ENCODE data around the gene CCNG1.
"Not testable (repeated sequence)": the region's sequence is repeated elsewhere in the genome, so short reads cannot be mapped to it uniquely, and the experiment has no call there.

Gene CCNG1

GRCh38 chr5:163437309-163438182 lies at the start of gene CCNG1:
TSS of gene CCNG1 (plus strand) at chr5:163437595. CDS start at chr5:163439257, 1,662 bp downstream.
- peak; percentile 89 for DNase-seq (ENCODE audit: low read depth, low spot score)

GRCh38 chr5:163395792-163396191 lies 41.6 kb upstream of the CCNG1 start:
- DNase-seq (ENCODE audit: low read depth, low spot score): no peak

GRCh38 chr5:163396818-163397340 lies 40.5 kb upstream of the CCNG1 start:
- DNase-seq (ENCODE audit: low read depth, low spot score): not testable (repeated sequence)

- DNase-seq (ENCODE audit: low read depth, low spot score): no peak
These were observed 40.0 kb upstream of the CCNG1 start for GRCh38 chr5:163397354-163397753.

DNA sequence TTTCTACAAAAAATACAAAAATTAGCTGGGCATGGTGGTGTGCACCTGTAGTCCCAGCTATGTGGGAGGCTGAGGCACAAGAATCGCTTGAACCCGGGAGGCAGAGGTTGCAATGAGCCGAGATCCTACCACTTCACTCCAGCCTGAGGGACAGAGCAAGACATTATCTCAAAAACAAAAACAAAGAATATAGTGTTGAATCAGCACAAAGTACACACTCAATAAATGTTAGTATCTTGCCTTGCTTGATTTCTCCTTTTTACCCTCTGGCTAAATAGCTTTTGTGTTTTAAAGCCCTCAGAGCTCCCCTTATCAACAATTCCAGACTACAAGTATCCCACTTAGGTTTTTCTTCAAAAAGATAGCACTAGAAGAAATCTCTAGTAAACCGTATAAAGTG lies 37.5 kb upstream of the CCNG1 start:
- no peak for DNase-seq (ENCODE audit: low read depth, low spot score)

DNA sequence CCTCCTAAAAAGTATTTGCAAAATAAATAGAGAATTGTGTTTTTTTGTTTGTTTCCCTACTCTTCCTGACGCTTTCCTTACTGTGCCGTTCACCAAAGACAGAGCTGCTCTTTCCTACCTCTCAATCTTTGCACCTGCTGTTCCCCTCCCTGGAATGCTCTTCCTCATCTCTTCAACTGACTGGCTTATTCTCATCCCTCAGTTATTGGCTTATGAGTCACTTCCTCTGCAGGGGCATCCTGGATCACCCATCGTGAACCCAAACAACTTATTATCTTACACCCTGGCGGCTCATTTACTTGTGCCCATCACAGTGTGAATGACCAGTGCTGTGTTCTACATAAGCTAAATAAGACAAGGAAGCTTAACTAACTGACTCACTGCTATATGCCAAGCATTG lies 36.1 kb upstream of the CCNG1 start:
- no peak for DNase-seq (ENCODE audit: low read depth, low spot score)

DNA sequence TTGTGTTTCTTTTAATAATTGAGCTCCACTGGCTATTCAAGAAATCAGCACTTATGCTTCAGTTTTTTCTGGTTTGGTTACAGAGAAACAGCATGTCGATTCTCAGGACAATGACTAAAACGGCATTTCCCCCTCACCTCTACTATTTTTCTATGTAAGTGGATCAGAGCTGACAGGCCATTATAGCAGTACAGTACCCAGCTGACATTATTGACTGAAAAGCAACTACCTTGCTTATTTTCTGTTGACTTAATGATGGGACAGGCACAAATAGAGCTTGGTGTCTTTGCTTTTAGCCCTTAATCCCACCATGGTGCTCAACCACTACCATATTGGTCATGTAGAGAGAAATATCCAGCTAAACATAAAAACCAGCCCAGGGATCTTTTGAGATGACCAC lies 35.4 kb upstream of the CCNG1 start:
- DNase-seq (ENCODE audit: low read depth, low spot score): no peak

- DNase-seq (ENCODE audit: low read depth, low spot score): no peak
These were observed 32.8 kb upstream of the CCNG1 start for GRCh38 chr5:163404364-163405173.

GRCh38 chr5:163407034-163407655 lies 30.2 kb upstream of the CCNG1 start:
- no peak for DNase-seq (ENCODE audit: low read depth, low spot score)

DNA sequence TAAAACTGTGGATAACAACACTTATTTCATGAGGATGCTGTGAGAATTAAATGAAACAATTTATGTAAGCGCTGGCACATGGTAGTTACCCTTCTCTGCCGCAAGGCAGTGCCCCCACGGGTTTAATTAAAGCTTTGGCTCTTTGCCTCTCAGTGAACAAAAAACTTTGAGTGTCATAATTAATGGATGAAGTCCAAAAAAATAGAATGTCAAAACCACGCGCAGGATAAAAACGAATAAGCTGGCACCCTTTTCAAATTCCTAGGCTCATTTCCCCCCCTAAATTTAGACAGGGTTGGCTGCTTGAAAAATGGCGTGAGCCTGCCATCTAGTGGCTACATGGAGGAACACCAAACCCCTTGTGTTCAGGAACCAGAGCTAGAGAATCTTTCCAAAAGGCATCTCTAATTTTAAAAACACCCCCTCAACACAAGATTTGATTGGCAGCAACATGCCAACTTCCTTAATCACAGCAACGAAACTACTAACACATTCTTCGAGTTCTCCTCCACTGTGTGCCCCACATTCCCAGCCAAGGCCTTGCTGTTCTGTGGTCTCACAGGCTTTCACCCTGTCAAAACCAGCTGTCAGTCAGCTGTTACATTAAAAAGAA lies 29.0 kb upstream of the CCNG1 start:
- DNase-seq (ENCODE audit: low read depth, low spot score): no peak

- DNase-seq (ENCODE audit: low read depth, low spot score): no peak
These were observed 28.0 kb upstream of the CCNG1 start for GRCh38 chr5:163409384-163409783.

GRCh38 chr5:163410505-163410904 lies 26.9 kb upstream of the CCNG1 start:
- DNase-seq (ENCODE audit: low read depth, low spot score): no peak

DNA sequence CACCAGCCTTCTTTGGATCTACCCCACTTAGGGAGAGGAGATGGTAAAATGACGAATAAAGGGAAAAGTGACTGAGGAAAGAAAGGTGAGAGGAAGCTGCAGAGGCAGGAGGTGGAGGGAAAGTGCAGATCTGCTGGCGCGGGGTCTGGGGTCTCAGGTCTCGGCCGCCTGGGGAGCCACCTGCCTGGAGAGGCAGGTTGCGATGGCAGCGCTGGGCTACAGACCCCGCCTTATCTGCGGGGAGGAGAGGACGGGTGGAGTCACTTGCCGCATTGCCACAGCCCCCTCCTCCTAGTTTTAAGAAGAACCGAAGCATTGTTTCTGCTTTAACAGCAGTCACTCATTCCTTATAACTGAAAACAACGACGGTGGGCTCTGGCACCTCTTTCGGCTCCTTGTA lies 21.7 kb upstream of the CCNG1 start:
- not testable (repeated sequence) for DNase-seq (ENCODE audit: low read depth, low spot score)

DNA sequence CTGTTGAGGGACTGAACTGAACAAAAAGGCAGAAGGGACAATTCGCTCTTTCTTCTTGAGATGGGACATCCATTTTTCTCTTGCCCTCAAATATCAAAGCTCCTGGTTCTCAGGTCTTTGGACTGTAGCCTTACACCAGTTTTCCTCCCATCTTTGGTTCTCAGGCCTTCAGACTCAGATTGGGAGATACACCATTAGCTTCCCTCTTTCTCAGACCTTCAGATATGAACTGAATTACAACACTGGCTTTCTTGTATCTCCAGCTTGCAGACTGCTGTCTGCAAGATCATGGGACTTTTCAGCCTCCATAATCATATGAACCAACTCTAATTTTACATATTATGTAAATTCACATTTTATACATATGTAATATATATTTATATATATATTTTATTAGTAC lies 12.6 kb upstream of the CCNG1 start:
- no peak for DNase-seq (ENCODE audit: low read depth, low spot score)

GRCh38 chr5:163426128-163426527 lies 11.3 kb upstream of the CCNG1 start:
- DNase-seq (ENCODE audit: low read depth, low spot score): not testable (repeated sequence)

- no peak for DNase-seq (ENCODE audit: low read depth, low spot score)
These were observed 4.9 kb upstream of the CCNG1 start for GRCh38 chr5:163432544-163432943.

DNA sequence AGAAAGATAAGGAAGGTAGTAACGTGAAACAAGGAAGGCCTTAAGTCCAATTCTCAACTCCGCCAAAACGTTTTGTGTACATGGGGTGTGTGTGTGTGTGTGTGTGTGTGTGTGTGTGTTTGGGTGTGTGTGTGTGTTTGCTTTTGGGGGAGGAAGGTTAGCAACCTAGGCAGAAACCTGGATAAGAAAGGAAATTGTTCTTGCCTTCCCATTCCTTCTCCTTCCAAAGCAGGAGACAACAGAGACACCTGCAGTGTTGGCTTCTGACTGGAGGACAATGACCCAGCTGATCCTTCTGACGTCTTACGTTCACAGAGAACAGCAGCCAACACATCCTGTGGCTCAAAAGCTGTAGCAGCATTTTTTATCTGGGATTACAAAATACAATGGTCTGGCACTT lies 4.1 kb upstream of the CCNG1 start:
- no peak for DNase-seq (ENCODE audit: low read depth, low spot score)

- no peak for DNase-seq (ENCODE audit: low read depth, low spot score)
These were observed 3.0 kb upstream of the CCNG1 start for GRCh38 chr5:163434401-163434866.

DNA sequence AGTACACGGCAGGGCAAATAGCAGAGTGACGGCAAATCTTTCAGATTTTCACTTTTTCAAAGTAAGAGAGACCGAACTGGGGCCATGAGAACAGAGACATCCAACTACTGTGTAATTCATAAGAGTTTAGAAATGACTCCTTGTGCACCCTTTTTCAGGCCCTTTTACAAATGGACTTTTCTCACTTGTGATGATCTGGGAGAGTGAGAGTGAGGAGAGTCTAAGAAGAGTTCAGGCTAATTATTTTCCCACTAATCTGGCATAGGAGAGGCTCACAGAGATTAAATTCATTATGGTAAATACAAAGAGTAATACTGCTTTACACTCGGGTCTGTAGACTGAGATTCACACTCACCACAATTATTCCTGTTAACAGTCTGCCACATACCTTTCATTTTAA lies 880 bp upstream of the CCNG1 start:
- DNase-seq (ENCODE audit: low read depth, low spot score): no peak

DNA sequence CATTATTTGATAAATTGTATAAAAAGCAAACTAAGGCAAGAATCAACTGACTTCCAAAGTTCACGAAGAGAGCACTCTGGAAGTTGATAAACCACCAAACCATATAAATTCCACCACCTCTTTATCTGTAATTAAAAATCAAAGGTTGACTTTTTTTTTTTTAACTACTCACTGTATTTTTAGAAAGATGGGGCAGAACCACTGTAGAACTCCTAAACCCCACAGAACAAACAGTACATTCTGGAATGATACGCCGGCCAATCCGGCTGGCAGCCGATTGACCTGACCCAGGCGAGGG lies 435 bp upstream of the CCNG1 start:
- DNase-seq (ENCODE audit: low read depth, low spot score): no peak

DNA sequence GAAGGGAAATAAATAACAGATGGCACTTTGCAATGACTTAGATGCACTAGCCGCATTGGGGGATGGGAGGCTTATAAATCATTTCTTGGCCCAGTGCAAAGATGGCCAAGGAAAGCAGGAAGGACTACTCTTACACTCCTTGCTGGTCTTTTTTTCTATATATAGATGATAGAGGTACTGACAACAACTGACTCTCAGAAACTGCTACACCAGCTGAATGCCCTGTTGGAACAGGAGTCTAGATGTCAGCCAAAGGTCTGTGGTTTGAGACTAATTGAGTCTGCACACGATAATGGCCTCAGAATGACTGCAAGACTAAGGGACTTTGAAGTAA lies 1.7 kb downstream of the CCNG1 start:
- DNase-seq (ENCODE audit: low read depth, low spot score): no peak

DNA sequence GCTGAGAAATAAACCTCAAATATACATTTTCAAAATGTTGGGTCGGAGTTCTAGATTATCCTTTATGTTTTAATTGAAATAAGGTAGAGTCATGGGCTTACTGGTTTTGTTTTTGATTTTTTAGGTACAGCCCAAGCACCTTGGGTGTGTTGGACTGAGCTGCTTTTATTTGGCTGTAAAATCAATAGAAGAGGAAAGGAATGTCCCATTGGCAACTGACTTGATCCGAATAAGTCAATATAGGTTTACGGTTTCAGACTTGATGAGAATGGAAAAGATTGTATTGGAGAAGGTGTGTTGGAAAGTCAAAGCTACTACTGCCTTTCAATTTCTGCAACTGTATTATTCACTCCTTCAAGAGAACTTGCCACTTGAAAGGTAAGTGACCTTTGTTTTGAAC lies 3.6 kb downstream of the CCNG1 start:
- DNase-seq (ENCODE audit: low read depth, low spot score): no peak

Data from brain pericyte (primary cell).